Liver (tissue), 9 donors: ENCODE measurements around the gene PELI2. TPM values are rescaled to one million over a fixed set of nuclear protein-coding genes. Genes with fewer than 3 reads are reported as not detected.

Experiments used
- DNase-seq: peaks from one replicate; pipeline ENCODE4 v3.0.0-alpha.2; 2017; ENCODE audit warnings: low spot score
- H3K27ac ChIP-seq, 2 donors: one replicate each; pipeline ENCODE4 v1.7.0; 2013; ENCODE audit warnings: inconsistent platforms in 2 of 2, low read length in 2 of 2, control low read depth in 1 of 2, low read depth in 1 of 2, mild to moderate bottlenecking in 1 of 2
- H3K27me3 ChIP-seq, 4 donors: one replicate each; pipeline versions ENCODE4 v1.6.1 to v1.7.0; 2013; ENCODE audit warnings: low read length in 3 of 4, inconsistent platforms in 1 of 4, mild to moderate bottlenecking in 1 of 4, moderate library complexity in 1 of 4; ENCODE audit not compliant: control insufficient read depth in 4 of 4, insufficient read depth in 4 of 4
- H3K36me3 ChIP-seq, 4 donors: one replicate each; pipeline versions ENCODE4 v1.6.1 to v1.7.0; 2013; ENCODE audit warnings: low read length in 3 of 4, mild to moderate bottlenecking in 3 of 4, low read depth in 1 of 4, moderate library complexity in 1 of 4; ENCODE audit not compliant: control insufficient read depth in 4 of 4, insufficient read depth in 3 of 4
- H3K4me1 ChIP-seq, 4 donors: one replicate each; pipeline versions ENCODE4 v1.6.1 to v1.7.0; 2013; ENCODE audit warnings: low read length in 3 of 4, mild to moderate bottlenecking in 3 of 4, moderate library complexity in 1 of 4; ENCODE audit not compliant: control insufficient read depth in 4 of 4, insufficient read depth in 4 of 4
- H3K4me3 ChIP-seq, 3 donors: one replicate each; pipeline versions ENCODE4 v1.6.1 to v1.7.0; 2013; ENCODE audit warnings: low read length in 3 of 3, control low read depth in 1 of 3, low read depth in 1 of 3, mild to moderate bottlenecking in 1 of 3
- H3K9ac ChIP-seq, 2 donors: one replicate each; pipeline ENCODE4 v1.7.0; 2013; ENCODE audit warnings: low read length in 2 of 2, mild to moderate bottlenecking in 2 of 2, moderate library complexity in 2 of 2, control low read depth in 1 of 2, low read depth in 1 of 2
- H3K9me3 ChIP-seq, 4 donors: one replicate each; pipeline versions ENCODE4 v1.6.1 to v1.7.0; 2013; ENCODE audit warnings: low read length in 3 of 4; ENCODE audit not compliant: control insufficient read depth in 4 of 4
- CTCF ChIP-seq: fragments of 150-350 bp; IDR thresholded peaks from 2 replicates; pipeline ENCODE4 v1.5.1; 2017; ENCODE audit warnings: improper control_type of control experiment, low read depth, low read length; ENCODE audit not compliant: missing input control
- FOXA1 ChIP-seq: IDR thresholded peaks from 2 replicates; pipeline ENCODE4 v1.6.1; 2016; ENCODE audit warnings: antibody characterized with exemption
- FOXA2 ChIP-seq: IDR thresholded peaks from 2 replicates; pipeline ENCODE4 v1.6.1; 2016; ENCODE audit warnings: antibody characterized with exemption
- GABPA ChIP-seq, 2 donors: IDR thresholded peaks in 1 of 2; conservative IDR thresholded peaks in 1 of 2; 2 replicates each; pipeline ENCODE4 v1.6.1; 2016; ENCODE audit warnings: antibody characterized with exemption in 2 of 2, mild to moderate bottlenecking in 1 of 2, moderate library complexity in 1 of 2
- HNF4A ChIP-seq, 2 donors: conservative IDR thresholded peaks; 2 replicates each; pipeline ENCODE4 v1.6.1; 2016; ENCODE audit warnings: antibody characterized with exemption in 2 of 2, mild to moderate bottlenecking in 2 of 2
- HNF4G ChIP-seq: IDR thresholded peaks from 2 replicates; pipeline ENCODE4 v1.6.1; 2016; ENCODE audit warnings: antibody characterized with exemption
- JUND ChIP-seq, 2 donors: IDR thresholded peaks; 2 replicates each; pipeline ENCODE4 v1.6.1; 2016; ENCODE audit warnings: antibody characterized with exemption in 2 of 2
- NR2F2 ChIP-seq: IDR thresholded peaks from 2 replicates; pipeline ENCODE4 v1.6.1; 2016; ENCODE audit warnings: antibody characterized with exemption
- REST ChIP-seq: IDR thresholded peaks from 2 replicates; pipeline ENCODE4 v1.6.1; 2016; ENCODE audit warnings: antibody characterized with exemption, mild to moderate bottlenecking
- RXRA ChIP-seq, 2 donors: IDR thresholded peaks; 2 replicates each; pipeline ENCODE4 v1.6.1; 2017 to 2018; ENCODE audit warnings: antibody characterized with exemption in 2 of 2, mild to moderate bottlenecking in 1 of 2
- SP1 ChIP-seq: IDR thresholded peaks from 2 replicates; pipeline ENCODE4 v1.6.1; 2018; ENCODE audit warnings: antibody characterized with exemption, mild to moderate bottlenecking
- TAF1 ChIP-seq: conservative IDR thresholded peaks from 2 replicates; pipeline ENCODE4 v1.6.1; 2016; ENCODE audit warnings: antibody characterized with exemption, mild to moderate bottlenecking
- WGBS: extraction: QIAGEN DNeasy Blood & Tissue Kit; methylation state at CpG from one replicate; pipeline ENCODE4 v1.1.7; 2013; 5-methylcytosine and 5-hydroxymethylcytosine counted together
- polyA plus RNA-seq, 2 donors: library from polyadenylated mRNA; stranded (reverse) in 1 of 2; unstranded in 1 of 2; fragments of 200-250 nt in 1 of 2; fragments of >200 nt in 1 of 2; fragmentation: Nextera tagmentation in 1 of 2; extraction: Ambion mirVana in 1 of 2; gene quantifications; one replicate each; pipeline versions ENCODE4 v1.2.1 to v1.2.3, GENCODE V29; 2013 to 2015
- total RNA-seq, 2 donors: library from RNA; depleted of rRNA; stranded (reverse); fragments of >200 nt; gene quantifications; one replicate each; pipeline ENCODE4 v1.2.3, GENCODE V29; 2014
- donor health status: healthy.
- donor health status: healthy.
- donor health status: healthy.
- donor health status: healthy.
- donor health status: healthy.

The PELI2 gene
- total and polyA plus RNA-seq, 4 donors, result 0.68 to 2.9 (median 1.2) TPM

GRCh38 chr14:56248442-56248841 lies 130.2 kb downstream of the PELI2 start:
- Histone ChIP-seq H3K27ac (no peak overlapping the region), H3K27me3 (no peaks in the 10 kb centered on the region), H3K9ac (no peak overlapping the region), H3K4me3 (no peak overlapping the region), H3K4me1 (no peaks in the 10 kb centered on the region), H3K9me3 (no peaks in the 10 kb centered on the region), H3K36me3 (no peaks in the 10 kb centered on the region)
- WGBS, result 90% methylated on average over 5 of the region's 5 CpGs
- DNase-seq, result no peak
- no peak for TF ChIP-seq JUND (IDR thresholded peaks at IDR 0.05)
- TF ChIP-seq GABPA (IDR thresholded peaks at IDR 0.05 in 1 of 2, conservative IDR thresholded peaks at IDR 0.05 in 1 of 2), result no peak
- TF ChIP-seq FOXA2, result no peak
- no peak for TF ChIP-seq FOXA1
- no peak for TF ChIP-seq SP1
- no peak for TF ChIP-seq TAF1
- no peak for TF ChIP-seq RXRA (IDR thresholded peaks at IDR 0.05)
- TF ChIP-seq HNF4A (conservative IDR thresholded peaks at IDR 0.05), result no peak
- no peak for TF ChIP-seq CTCF

- Histone ChIP-seq H3K4me3 (no peak overlapping the region), H3K4me1 (no peaks in the 10 kb centered on the region), H3K27ac (no peak overlapping the region), H3K36me3 (no peaks in the 10 kb centered on the region), H3K9ac (no peak overlapping the region), H3K27me3 (no peaks in the 10 kb centered on the region), H3K9me3 (no peaks in the 10 kb centered on the region)
- DNase-seq, result no peak
- WGBS, result 84% methylated on average over 4 of the region's 4 CpGs
- TF ChIP-seq NR2F2, result no peak
- no peak for TF ChIP-seq TAF1
Observed at GRCh38 chr14:56261046-56261445, 142.8 kb downstream of the PELI2 start.

- TF ChIP-seq TAF1 (no peak), HNF4G (no peak), REST (no peak), FOXA1 (no peak)
- Histone ChIP-seq H3K27ac (no peak overlapping the region), H3K36me3 (no peaks in the 10 kb centered on the region), H3K4me1 (no peaks in the 10 kb centered on the region), H3K4me3 (no peak overlapping the region), H3K9ac (no peak overlapping the region), H3K27me3 (no peaks in the 10 kb centered on the region), H3K9me3 (no peaks in the 10 kb centered on the region)
- no peak for DNase-seq
- WGBS, result 87% methylated on average over 3 of the region's 3 CpGs
Observed at GRCh38 chr14:56262530-56262929, 144.3 kb downstream of the PELI2 start.
